NCI-H1092 (cell line): ENCODE data around the gene ABHD2.
"Not testable (repeated sequence)": the region's sequence is repeated elsewhere in the genome, so short reads cannot be mapped to it uniquely, and the experiment has no call there.

ENCODE experiments used
- DNase-seq: peaks from one replicate; lab custom pipeline; 2025; lab: John Stamatoyannopoulos, UW

The ABHD2 gene

GRCh38 chr15:89075101-89075640, 13.1 kb upstream of the ABHD2 start:
- no peak for DNase-seq

GRCh38 chr15:89075846-89076245, 12.4 kb upstream of the ABHD2 start:
- DNase-seq, result no peak

GRCh38 chr15:89077750-89078149, 10.5 kb upstream of the ABHD2 start:
- DNase-seq, result no peak

GRCh38 chr15:89078851-89079810, 9.1 kb upstream of the ABHD2 start:
- DNase-seq, result no peak

GRCh38 chr15:89081878-89082277, 6.4 kb upstream of the ABHD2 start:
- no peak for DNase-seq

GRCh38 chr15:89083246-89083645, 5.0 kb upstream of the ABHD2 start:
- DNase-seq, result no peak

GRCh38 chr15:89085289-89085926, 2.8 kb upstream of the ABHD2 start:
- no peak for DNase-seq

GRCh38 chr15:89085933-89086332, 2.3 kb upstream of the ABHD2 start:
- not testable (repeated sequence) for DNase-seq

- DNase-seq, result not testable (repeated sequence)
Measured at GRCh38 chr15:89086390-89086789, 1.9 kb upstream of the ABHD2 start.

GRCh38 chr15:89087161-89087829, 961 bp upstream of the ABHD2 start:
- DNase-seq, result no peak

- DNase-seq, result no peak
Measured at GRCh38 chr15:89088605-89089315, 504 bp downstream of the ABHD2 start.

- DNase-seq, result peak; percentile 22
Measured at GRCh38 chr15:89089316-89090230, 1.3 kb downstream of the ABHD2 start.

GRCh38 chr15:89090791-89091626, 2.8 kb downstream of the ABHD2 start:
- DNase-seq, result no peak

- no peak for DNase-seq
Measured at GRCh38 chr15:89091627-89092220, 3.5 kb downstream of the ABHD2 start.

- no peak for DNase-seq
Measured at GRCh38 chr15:89093509-89093908, 5.3 kb downstream of the ABHD2 start.

- DNase-seq, result no peak
Measured at GRCh38 chr15:89095073-89095472, 6.8 kb downstream of the ABHD2 start.

GRCh38 chr15:89095556-89095955, 7.3 kb downstream of the ABHD2 start:
- DNase-seq, result no peak

- DNase-seq, result no peak
Measured at GRCh38 chr15:89096664-89097063, 8.4 kb downstream of the ABHD2 start.

GRCh38 chr15:89097313-89097712, 9.1 kb downstream of the ABHD2 start:
- no peak for DNase-seq
